ENCODE results near the gene RPL7A.

RPL7A gene

DNA sequence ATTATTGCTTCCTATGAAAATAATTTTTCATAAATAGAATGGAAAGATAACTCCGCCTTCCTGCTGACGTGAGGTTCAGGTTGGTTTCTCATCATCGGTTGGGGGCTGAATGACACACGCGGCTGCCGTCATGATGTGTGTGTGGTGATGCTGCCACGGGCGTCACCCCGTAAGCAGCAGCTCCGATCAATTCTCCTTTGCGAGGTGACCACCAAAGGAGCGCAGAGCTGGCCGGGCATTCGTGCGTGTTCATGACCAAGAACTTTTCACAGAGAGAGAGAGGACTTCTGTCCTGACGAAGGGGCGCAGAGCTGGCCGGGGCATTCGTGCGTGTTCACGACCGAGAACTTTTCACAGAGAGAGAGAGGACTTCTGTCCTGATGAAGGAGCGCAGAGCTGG, 42.3 kb upstream of the RPL7A start:
- TF ChIP-seq CTCF (conservative IDR thresholded peaks at IDR 0.05; ENCODE audit: low read length) = no peak
- H3K4me3 ChIP-seq (ENCODE audit: low read length, poor library complexity, severe bottlenecking) = no peak overlapping the region
- no peaks in the 10 kb centered on the region for H3K27me3 ChIP-seq (ENCODE audit: insufficient read depth, low read length, poor library complexity, severe bottlenecking)
- H3K36me3 ChIP-seq (ENCODE audit: insufficient read depth, low read length) = no peaks in the 10 kb centered on the region
- H3K79me2 ChIP-seq (ENCODE audit: insufficient read depth, low read length) = no peaks in the 10 kb centered on the region
- no peak overlapping the region for H2AFZ ChIP-seq (ENCODE audit: low read length)
- H3K4me2 ChIP-seq (ENCODE audit: low read depth, low read length, poor library complexity, severe bottlenecking) = no peak overlapping the region
- H3K9me2 ChIP-seq (replicated peaks; ENCODE audit: low read depth, low read length) = no peaks in the 10 kb centered on the region
- no peaks in the 10 kb centered on the region for H3F3A ChIP-seq (ENCODE audit: low read depth)
- no peaks in the 10 kb centered on the region for H3K4me1 ChIP-seq (ENCODE audit: insufficient read depth, low read length, poor library complexity, severe bottlenecking)
- H4K20me1 ChIP-seq (ENCODE audit: insufficient read depth, low read length, poor library complexity, severe bottlenecking) = no peaks in the 10 kb centered on the region
- H3K9ac ChIP-seq (ENCODE audit: low read depth, low read length, poor library complexity, severe bottlenecking) = no peak overlapping the region
- no peaks in the 10 kb centered on the region for H3K9me3 ChIP-seq (ENCODE audit: insufficient read depth, low read depth, low read length)

DNA sequence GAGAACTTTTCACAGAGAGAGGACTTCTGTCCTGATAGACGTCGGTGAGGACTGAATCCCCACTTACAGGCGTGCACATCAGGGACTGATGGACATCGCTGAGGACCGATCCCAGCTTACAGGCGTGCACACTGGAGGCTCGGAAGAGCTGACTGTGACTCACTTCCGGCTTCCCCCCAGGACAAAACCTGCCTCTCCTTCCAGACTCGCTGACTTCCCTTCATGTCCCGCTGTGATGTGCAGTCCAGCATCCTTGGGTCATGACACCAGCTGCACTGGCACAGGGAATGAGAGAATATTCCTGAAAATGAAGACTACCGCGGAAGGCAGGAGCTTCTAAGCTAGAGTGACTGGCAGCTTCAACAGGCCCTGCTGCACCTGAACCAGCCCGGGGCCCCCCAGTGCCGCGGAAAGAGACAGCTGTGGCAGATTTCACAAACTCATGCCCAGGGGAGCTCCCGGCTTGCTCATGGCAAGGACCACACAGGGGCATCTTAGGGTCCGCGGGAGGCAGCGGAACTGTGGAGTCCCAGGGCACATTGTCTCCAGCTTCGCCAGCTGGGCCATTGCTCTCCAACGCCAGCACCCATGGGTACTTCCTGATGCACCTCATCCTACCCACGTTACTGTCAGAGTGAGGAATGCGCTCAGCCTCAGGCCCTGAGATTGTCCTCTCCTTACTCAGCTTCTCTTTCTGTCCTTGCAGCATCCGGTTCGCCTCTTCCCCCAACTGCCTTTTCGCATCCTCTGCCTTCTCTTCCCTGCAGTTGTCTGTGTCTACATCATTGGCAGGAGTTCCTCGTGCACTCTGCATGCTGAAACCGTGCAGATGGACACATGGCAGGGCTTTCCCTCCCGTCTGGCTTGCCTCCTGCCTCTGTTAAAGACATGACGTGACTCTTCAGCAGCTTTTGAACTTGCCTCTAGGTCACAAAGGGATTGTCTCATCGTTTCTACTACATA, 41.5 kb upstream of the RPL7A start:
- Histone ChIP-seq H3K9me2 (replicated peaks; ENCODE audit: low read depth, low read length) (no peaks in the 10 kb centered on the region), H3K9me3 (ENCODE audit: insufficient read depth, low read depth, low read length) (no peaks in the 10 kb centered on the region), H3F3A (ENCODE audit: low read depth) (no peaks in the 10 kb centered on the region), H3K9ac (ENCODE audit: low read depth, low read length, poor library complexity, severe bottlenecking) (no peak overlapping the region), H3K36me3 (ENCODE audit: insufficient read depth, low read length) (no peaks in the 10 kb centered on the region), H2AFZ (ENCODE audit: low read length) (no peak overlapping the region), H3K4me2 (ENCODE audit: low read depth, low read length, poor library complexity, severe bottlenecking) (no peak overlapping the region), H4K20me1 (ENCODE audit: insufficient read depth, low read length, poor library complexity, severe bottlenecking) (no peaks in the 10 kb centered on the region), H3K4me3 (ENCODE audit: low read length, poor library complexity, severe bottlenecking) (no peak overlapping the region), H3K79me2 (ENCODE audit: insufficient read depth, low read length) (no peaks in the 10 kb centered on the region), H3K4me1 (ENCODE audit: insufficient read depth, low read length, poor library complexity, severe bottlenecking) (no peaks in the 10 kb centered on the region), H3K27me3 (ENCODE audit: insufficient read depth, low read length, poor library complexity, severe bottlenecking) (no peaks in the 10 kb centered on the region)
- no peak for TF ChIP-seq EZH2phosphoT487 (IDR thresholded peaks at IDR 0.05; ENCODE audit: borderline replicate concordance)
- TF ChIP-seq CTCF (conservative IDR thresholded peaks at IDR 0.05; ENCODE audit: low read length) = no peak

DNA sequence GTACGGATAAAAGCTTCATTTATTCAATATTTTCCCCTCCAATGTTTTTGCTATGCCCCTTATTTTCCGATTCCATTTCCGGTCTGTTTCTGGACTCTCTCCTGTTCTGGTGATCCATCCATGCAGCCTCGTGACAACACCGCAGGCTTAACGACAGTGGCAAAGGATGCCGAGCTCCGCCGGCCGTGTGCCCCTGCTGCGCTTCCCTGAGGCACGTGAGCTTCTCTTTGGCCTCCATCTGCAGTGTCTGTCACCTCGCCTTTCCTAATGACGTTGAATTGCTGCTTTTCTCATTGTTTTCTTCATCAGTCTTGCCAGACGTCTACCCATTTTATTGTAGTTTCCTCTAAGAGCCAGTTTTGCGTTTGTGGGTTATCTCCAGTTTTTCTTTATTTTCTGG, 40.7 kb upstream of the RPL7A start:
- no peaks in the 10 kb centered on the region for H3F3A ChIP-seq (ENCODE audit: low read depth)
- no peaks in the 10 kb centered on the region for H4K20me1 ChIP-seq (ENCODE audit: insufficient read depth, low read length, poor library complexity, severe bottlenecking)
- no peaks in the 10 kb centered on the region for H3K4me1 ChIP-seq (ENCODE audit: insufficient read depth, low read length, poor library complexity, severe bottlenecking)
- H3K27me3 ChIP-seq (ENCODE audit: insufficient read depth, low read length, poor library complexity, severe bottlenecking) = no peaks in the 10 kb centered on the region
- H3K9me3 ChIP-seq (ENCODE audit: insufficient read depth, low read depth, low read length) = no peaks in the 10 kb centered on the region
- H2AFZ ChIP-seq (ENCODE audit: low read length) = no peak overlapping the region
- no peaks in the 10 kb centered on the region for H3K79me2 ChIP-seq (ENCODE audit: insufficient read depth, low read length)
- H3K4me3 ChIP-seq (ENCODE audit: low read length, poor library complexity, severe bottlenecking) = no peak overlapping the region
- no peaks in the 10 kb centered on the region for H3K36me3 ChIP-seq (ENCODE audit: insufficient read depth, low read length)
- no peak for TF ChIP-seq EZH2phosphoT487 (IDR thresholded peaks at IDR 0.05; ENCODE audit: borderline replicate concordance)
- no peak for TF ChIP-seq CTCF (conservative IDR thresholded peaks at IDR 0.05; ENCODE audit: low read length)
- no peaks in the 10 kb centered on the region for H3K9me2 ChIP-seq (replicated peaks; ENCODE audit: low read depth, low read length)
- H3K9ac ChIP-seq (ENCODE audit: low read depth, low read length, poor library complexity, severe bottlenecking) = no peak overlapping the region
- no peak overlapping the region for H3K4me2 ChIP-seq (ENCODE audit: low read depth, low read length, poor library complexity, severe bottlenecking)
